Naive thymus-derived CD4-positive, alpha-beta T cell (primary cell): ENCODE results near the gene POMT1. TPM values are rescaled to one million over a fixed set of nuclear protein-coding genes. Genes with fewer than 3 reads are reported as not detected.
A peak's percentile ranks its signal among the peaks of the same experiment; 100 is the strongest.

Source experiments
- ATAC-seq: fragments of 150-1000 bp; cut with Tn5 transposase; 2 replicates; pipeline ENCODE4 v1.10.0; 2021; ENCODE audit warnings: mild to moderate bottlenecking, moderate library complexity
- CTCF ChIA-PET: fragments of 350-600 bp; sonication (Branson Sonifier 250); formaldehyde crosslinking; loops from one replicate; lab custom pipeline; 2021; ENCODE audit warnings: antibody characterized with exemption; lab: Charles Lee
- POLR2A ChIA-PET: fragments of 350-600 bp; sonication (Branson Sonifier 250); formaldehyde crosslinking; loops from one replicate; lab custom pipeline; 2021; ENCODE audit warnings: antibody characterized with exemption, inconsistent platforms; lab: Charles Lee
- DNase-seq, 9 donors: peaks; one replicate each; pipeline versions ENCODE4 v3.0.0 to v3.0.0-alpha.2; 2020 to 2022; ENCODE audit warnings: mixed read lengths in 1 of 9
- H3K27ac ChIP-seq: one replicate; pipeline ENCODE4 v1.7.0; 2013; ENCODE audit warnings: mild to moderate bottlenecking, low read depth, low read length, moderate library complexity
- H3K27me3 ChIP-seq, 2 donors: one replicate each; pipeline ENCODE4 v1.7.0; 2013; ENCODE audit warnings: low read length in 2 of 2, mild to moderate bottlenecking in 2 of 2, moderate library complexity in 2 of 2; ENCODE audit not compliant: control insufficient read depth in 2 of 2, insufficient read depth in 2 of 2
- H3K36me3 ChIP-seq, 3 experiments: 1 replicate in 2 of 3; 2 replicates in 1 of 3; pipeline ENCODE4 v1.7.0; 2013; ENCODE audit warnings: low read length in 3 of 3, mild to moderate bottlenecking in 3 of 3, moderate library complexity in 1 of 3; ENCODE audit not compliant: insufficient read depth in 3 of 3, control insufficient read depth in 2 of 3
- H3K4me1 ChIP-seq, 2 donors: one replicate each; pipeline ENCODE4 v1.7.0; 2013; ENCODE audit warnings: low read length in 2 of 2, mild to moderate bottlenecking in 2 of 2, moderate library complexity in 1 of 2; ENCODE audit not compliant: control insufficient read depth in 2 of 2, insufficient read depth in 2 of 2
- H3K4me3 ChIP-seq: 2 replicates; pipeline ENCODE4 v1.7.0; 2013; ENCODE audit warnings: mild to moderate bottlenecking, low read length
- H3K9me3 ChIP-seq, 3 experiments: 1 replicate in 2 of 3; 2 replicates in 1 of 3; pipeline ENCODE4 v1.7.0; 2013; ENCODE audit warnings: low read length in 3 of 3; ENCODE audit not compliant: control insufficient read depth in 2 of 3
- H3K27ac Mint-ChIP-seq, 9 donors: one replicate each; pipeline ENCODE4 v1.8.0; 2020 to 2022; ENCODE audit warnings: mixed read lengths in 9 of 9, mild to moderate bottlenecking in 8 of 9, moderate library complexity in 5 of 9, inconsistent platforms in 2 of 9
- H3K27me3 Mint-ChIP-seq, 5 donors: one replicate each; pipeline ENCODE4 v1.8.0; 2021 to 2022; ENCODE audit warnings: mixed read lengths in 5 of 5, mild to moderate bottlenecking in 1 of 5
- H3K36me3 Mint-ChIP-seq, 5 donors: one replicate each; pipeline ENCODE4 v1.8.0; 2020 to 2022; ENCODE audit warnings: mixed read lengths in 5 of 5, mild to moderate bottlenecking in 3 of 5, inconsistent platforms in 1 of 5
- H3K4me1 Mint-ChIP-seq, 7 donors: one replicate each; pipeline ENCODE4 v1.8.0; 2020 to 2022; ENCODE audit warnings: mixed read lengths in 7 of 7, mild to moderate bottlenecking in 3 of 7, inconsistent platforms in 1 of 7
- H3K4me3 Mint-ChIP-seq, 10 donors: one replicate each; pipeline ENCODE4 v1.8.0; 2020 to 2022; ENCODE audit warnings: mild to moderate bottlenecking in 10 of 10, mixed read lengths in 10 of 10, moderate library complexity in 6 of 10, inconsistent platforms in 2 of 10
- H3K9me3 Mint-ChIP-seq, 11 donors: one replicate each; pipeline ENCODE4 v1.8.0; 2020 to 2022; ENCODE audit warnings: mixed read lengths in 11 of 11, mild to moderate bottlenecking in 4 of 11, inconsistent platforms in 1 of 11, moderate library complexity in 1 of 11
- intact Hi-C, 2 donors: fragments of 100-400 bp; cut with micrococcal nuclease; formaldehyde crosslinking; loops; one replicate each; pipeline ENCODE4 v1.15.1; 2023
- polyA plus RNA-seq, 2 donors: library from polyadenylated mRNA; unstranded; fragments of 300-500 nt; fragmentation: Illumina TruSeq; gene quantifications; one replicate each; pipeline ENCODE4 v1.2.3, GENCODE V29; 2021
- total RNA-seq, 6 experiments: library from RNA in 5 of 6; stranded (reverse) in 5 of 6; gene quantifications; 1 replicate in 5 of 6; 2 replicates in 1 of 6; pipeline ENCODE4 v1.2.3 and lab custom pipeline; 2021 to 2026

Gene POMT1
- total and polyA plus RNA-seq, 7 experiments from 2014 or later, result 13.3 to 55.8 (median 41.0) TPM

GRCh38 chr9:131487621-131488031 lies 15.1 kb upstream of the POMT1 start:
- Mint-ChIP-seq H3K4me1 (peaks cover 0 to 16% (median 10%) of the 10 kb centered on the region in 7 donors), H3K4me3 (no peak overlapping the region), H3K36me3 (peaks cover 17 to 62% (median 28%) of the 10 kb centered on the region in 5 donors), H3K9me3 (peaks cover 0 to 1% (median 0%) of the 10 kb centered on the region in 11 donors), H3K27ac (peak overlapping the region in 7 of 9 donors; percentile 18 to 75 (median 52)), H3K27me3 (no peaks in the 10 kb centered on the region)
- no peak overlapping the region for H3K27ac ChIP-seq
- H3K36me3 ChIP-seq, result peaks cover 42 to 100% (median 46%) of the 10 kb centered on the region in 3 experiments
- no peaks in the 10 kb centered on the region for H3K4me1 ChIP-seq
- CTCF ChIA-PET, result no interaction called here
- DNase-seq (no peak), ATAC-seq (no peak)
- no peaks in the 10 kb centered on the region for H3K9me3 ChIP-seq
- POLR2A ChIA-PET, result interaction anchor here (1.1 kb wide), 1 partner anchor 13 kb away, joined by 3 read pairs; no protein-coding TSS in a partner anchor
- intact Hi-C loops, result no loop called here
- H3K27me3 ChIP-seq, result no peaks in the 10 kb centered on the region
- H3K4me3 ChIP-seq, result no peak overlapping the region

- no peak overlapping the region for H3K4me3 Mint-ChIP-seq
- ChIA-PET POLR2A (no interaction called here), CTCF (no interaction called here)
- no peaks in the 10 kb centered on the region for H3K27me3 Mint-ChIP-seq
- H3K27me3 ChIP-seq, result no peaks in the 10 kb centered on the region
- no peaks in the 10 kb centered on the region for H3K9me3 ChIP-seq
- H3K9me3 Mint-ChIP-seq, result peaks cover 0 to 1% (median 0%) of the 10 kb centered on the region in 11 donors
- ATAC-seq (no peak), DNase-seq (no peak)
- no peak overlapping the region for H3K4me3 ChIP-seq
- H3K27ac ChIP-seq, result no peak overlapping the region
- H3K36me3 Mint-ChIP-seq, result peaks cover 17 to 66% (median 36%) of the 10 kb centered on the region in 5 donors
- intact Hi-C loops, result no loop called here
- H3K36me3 ChIP-seq, result peaks cover 40 to 100% (median 44%) of the 10 kb centered on the region in 3 experiments
- no peaks in the 10 kb centered on the region for H3K4me1 ChIP-seq
- H3K27ac Mint-ChIP-seq, result peak overlapping the region in 4 of 9 donors; percentile 9 to 80 (median 42)
- H3K4me1 Mint-ChIP-seq, result peaks cover 0 to 16% (median 11%) of the 10 kb centered on the region in 7 donors
These were observed 12.2 kb upstream of the POMT1 start for GRCh38 chr9:131490514-131490913.

- Histone ChIP-seq H3K27me3 (no peaks in the 10 kb centered on the region), H3K4me1 (no peaks in the 10 kb centered on the region), H3K36me3 (peaks cover 33 to 100% (median 42%) of the 10 kb centered on the region in 3 experiments), H3K4me3 (no peak overlapping the region), H3K9me3 (no peaks in the 10 kb centered on the region), H3K27ac (no peak overlapping the region)
- Mint-ChIP-seq H3K9me3 (peaks cover 0 to 1% (median 0%) of the 10 kb centered on the region in 11 donors), H3K27me3 (no peaks in the 10 kb centered on the region), H3K4me3 (no peak overlapping the region), H3K36me3 (peaks cover 17 to 65% (median 36%) of the 10 kb centered on the region in 5 donors), H3K4me1 (peaks cover 0 to 16% (median 11%) of the 10 kb centered on the region in 7 donors), H3K27ac (peak overlapping the region in 2 of 9 donors; percentile 58 to 80)
- ChIA-PET POLR2A (interaction anchor here (1.1 to 1.2 kb wide), 2 partner anchors 12 to 44 kb away, joined by 3 read pairs; no protein-coding TSS in a partner anchor), CTCF (no interaction called here)
- DNase-seq (no peak), ATAC-seq (no peak)
- intact Hi-C loops, result no loop called here
These were observed 11.6 kb upstream of the POMT1 start for GRCh38 chr9:131491001-131491710.

GRCh38 chr9:131492070-131492469 lies 10.6 kb upstream of the POMT1 start:
- no peak overlapping the region for H3K4me3 ChIP-seq
- no peaks in the 10 kb centered on the region for H3K27me3 ChIP-seq
- intact Hi-C loops, result no loop called here
- no peak overlapping the region for H3K27ac ChIP-seq
- POLR2A ChIA-PET, result interaction anchor here (1.1 to 1.3 kb wide), 3 partner anchors 11 to 43 kb away, joined by 3 read pairs; no protein-coding TSS in a partner anchor
- Mint-ChIP-seq H3K4me1 (peaks cover 0 to 15% (median 10%) of the 10 kb centered on the region in 7 donors), H3K36me3 (peaks cover 17 to 61% (median 36%) of the 10 kb centered on the region in 5 donors), H3K9me3 (peaks cover 0 to 1% (median 0%) of the 10 kb centered on the region in 11 donors), H3K27me3 (no peaks in the 10 kb centered on the region), H3K4me3 (no peak overlapping the region), H3K27ac (peak overlapping the region in 6 of 9 donors; percentile 44 to 72 (median 55))
- no peak for ATAC-seq
- CTCF ChIA-PET, result interaction anchor here (0.5 kb wide), 1 partner anchor 47 kb away, joined by 3 read pairs; no protein-coding TSS in a partner anchor
- H3K4me1 ChIP-seq, result no peaks in the 10 kb centered on the region
- no peak for DNase-seq
- peaks cover 30 to 100% (median 42%) of the 10 kb centered on the region in 3 experiments for H3K36me3 ChIP-seq
- H3K9me3 ChIP-seq, result no peaks in the 10 kb centered on the region

GRCh38 chr9:131494296-131494870 lies 8.3 kb upstream of the POMT1 start:
- H3K36me3 ChIP-seq, result peaks cover 22 to 86% (median 33%) of the 10 kb centered on the region in 3 experiments
- no peak for ATAC-seq
- H3K4me3 ChIP-seq, result no peak overlapping the region
- Mint-ChIP-seq H3K27me3 (no peaks in the 10 kb centered on the region), H3K9me3 (peaks cover 0 to 1% (median 0%) of the 10 kb centered on the region in 11 donors), H3K4me1 (peaks cover 9 to 28% (median 19%) of the 10 kb centered on the region in 7 donors), H3K27ac (peak overlapping the region in 4 of 9 donors; percentile 14 to 77 (median 59)), H3K36me3 (peaks cover 13 to 46% (median 29%) of the 10 kb centered on the region in 5 donors), H3K4me3 (no peak overlapping the region)
- H3K4me1 ChIP-seq, result peaks cover 4 to 6% of the 10 kb centered on the region in 2 donors
- ChIA-PET POLR2A (interaction anchor here (0.6 kb wide), 1 partner anchor 18 kb away, joined by 3 read pairs; no protein-coding TSS in a partner anchor), CTCF (no interaction called here)
- no peaks in the 10 kb centered on the region for H3K27me3 ChIP-seq
- H3K9me3 ChIP-seq, result no peaks in the 10 kb centered on the region
- intact Hi-C loops, result no loop called here
- H3K27ac ChIP-seq, result no peak overlapping the region
- DNase-seq, result no peak

GRCh38 chr9:131495785-131496184 lies 6.9 kb upstream of the POMT1 start:
- ChIA-PET POLR2A (no interaction called here), CTCF (no interaction called here)
- Histone ChIP-seq H3K27me3 (no peaks in the 10 kb centered on the region), H3K4me1 (peaks cover 18 to 19% of the 10 kb centered on the region in 2 donors), H3K4me3 (no peak overlapping the region), H3K27ac (no peak overlapping the region), H3K9me3 (no peaks in the 10 kb centered on the region), H3K36me3 (peaks cover 18 to 76% (median 28%) of the 10 kb centered on the region in 3 experiments)
- H3K27ac Mint-ChIP-seq, result peak overlapping the region in 3 of 9 donors; percentile 9 to 32 (median 28)
- peaks cover 5 to 37% (median 18%) of the 10 kb centered on the region in 5 donors for H3K36me3 Mint-ChIP-seq
- intact Hi-C loops, result no loop called here
- no peak for DNase-seq
- ATAC-seq, result no peak
- no peaks in the 10 kb centered on the region for H3K9me3 Mint-ChIP-seq
- H3K4me3 Mint-ChIP-seq, result no peak overlapping the region
- H3K27me3 Mint-ChIP-seq, result no peaks in the 10 kb centered on the region
- peaks cover 16 to 37% (median 33%) of the 10 kb centered on the region in 7 donors for H3K4me1 Mint-ChIP-seq
